ENCODE data around the gene PUM1.
A peak's percentile ranks its signal among the peaks of the same experiment; 100 is the strongest.

The PUM1 gene

DNA sequence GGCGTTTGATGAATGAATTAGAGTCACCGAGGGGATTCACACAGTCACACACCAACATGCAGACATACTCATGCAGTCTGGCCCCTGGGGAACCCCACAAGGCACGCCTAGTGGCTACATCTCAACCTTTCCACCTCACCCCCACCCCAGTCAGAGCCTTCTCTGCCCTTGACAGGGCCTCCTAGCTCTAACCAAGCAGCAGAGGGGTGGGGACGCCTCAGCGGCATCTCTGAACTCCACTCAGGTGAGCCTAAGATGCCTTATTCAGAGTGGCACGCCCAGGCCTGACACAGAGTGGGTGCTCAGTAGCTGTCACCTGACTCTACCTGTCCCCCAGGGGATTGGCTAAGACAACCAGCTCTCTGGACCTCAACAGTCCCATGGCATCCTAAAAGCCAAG, 153.3 kb downstream of the PUM1 start:
- DNase-seq (ENCODE audit: low read depth): no peak
- no peak overlapping the region for H3K4me3 ChIP-seq (ENCODE audit: low read length)
- TF ChIP-seq, protein P1, sequence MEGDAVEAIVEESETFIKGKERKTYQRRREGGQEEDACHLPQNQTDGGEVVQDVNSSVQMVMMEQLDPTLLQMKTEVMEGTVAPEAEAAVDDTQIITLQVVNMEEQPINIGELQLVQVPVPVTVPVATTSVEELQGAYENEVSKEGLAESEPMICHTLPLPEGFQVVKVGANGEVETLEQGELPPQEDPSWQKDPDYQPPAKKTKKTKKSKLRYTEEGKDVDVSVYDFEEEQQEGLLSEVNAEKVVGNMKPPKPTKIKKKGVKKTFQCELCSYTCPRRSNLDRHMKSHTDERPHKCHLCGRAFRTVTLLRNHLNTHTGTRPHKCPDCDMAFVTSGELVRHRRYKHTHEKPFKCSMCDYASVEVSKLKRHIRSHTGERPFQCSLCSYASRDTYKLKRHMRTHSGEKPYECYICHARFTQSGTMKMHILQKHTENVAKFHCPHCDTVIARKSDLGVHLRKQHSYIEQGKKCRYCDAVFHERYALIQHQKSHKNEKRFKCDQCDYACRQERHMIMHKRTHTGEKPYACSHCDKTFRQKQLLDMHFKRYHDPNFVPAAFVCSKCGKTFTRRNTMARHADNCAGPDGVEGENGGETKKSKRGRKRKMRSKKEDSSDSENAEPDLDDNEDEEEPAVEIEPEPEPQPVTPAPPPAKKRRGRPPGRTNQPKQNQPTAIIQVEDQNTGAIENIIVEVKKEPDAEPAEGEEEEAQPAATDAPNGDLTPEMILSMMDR (conservative IDR thresholded peaks at IDR 0.05; ENCODE audit: low read depth, low read length): no peak

DNA sequence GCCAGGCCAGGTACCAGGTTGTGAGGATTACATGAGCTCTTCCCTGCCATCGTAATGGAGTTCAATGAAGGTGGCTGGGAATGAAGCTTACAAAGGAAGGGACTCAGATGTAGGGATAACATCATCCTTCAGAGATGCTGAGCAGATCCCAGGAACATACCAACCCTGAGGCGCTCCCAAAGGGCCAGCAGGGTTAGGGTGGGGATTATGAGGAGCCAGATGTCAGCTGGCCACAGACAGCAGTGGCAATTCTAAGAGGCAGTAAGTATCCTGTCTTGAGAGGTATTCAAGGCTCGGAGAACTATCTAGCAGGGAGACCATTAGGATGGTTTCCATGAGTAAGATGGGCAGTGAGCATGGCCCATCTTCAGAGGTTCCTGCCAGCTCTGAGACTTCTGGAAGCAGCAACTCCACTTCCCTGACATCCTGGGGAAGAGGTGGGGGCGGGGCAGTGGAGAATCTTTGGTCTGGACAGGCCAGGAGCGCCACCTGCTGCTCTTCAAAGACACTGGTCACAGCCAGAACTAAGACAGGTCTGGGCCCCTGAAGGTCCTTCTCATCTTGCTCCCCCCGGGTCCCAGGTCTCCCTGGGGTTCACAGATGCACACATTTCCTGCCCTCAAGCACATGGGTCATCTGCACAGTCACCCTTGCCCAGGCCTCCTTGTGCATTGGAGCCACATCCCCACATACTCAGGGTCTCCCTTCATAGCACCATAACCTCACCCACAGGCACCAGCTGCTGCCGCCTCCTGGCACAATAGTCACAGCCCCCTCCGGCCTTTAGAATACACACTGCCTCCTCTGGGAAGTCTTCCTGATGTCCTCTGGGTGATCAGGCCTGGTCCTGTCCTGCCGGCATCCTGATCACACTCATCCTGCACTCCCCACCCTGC, 154.2 kb downstream of the PUM1 start:
- TF ChIP-seq, protein P1 (conservative IDR thresholded peaks at IDR 0.05; ENCODE audit: low read depth, low read length): peak; percentile 83
- no peak for DNase-seq (ENCODE audit: low read depth)
- no peak overlapping the region for H3K4me3 ChIP-seq (ENCODE audit: low read length)

DNA sequence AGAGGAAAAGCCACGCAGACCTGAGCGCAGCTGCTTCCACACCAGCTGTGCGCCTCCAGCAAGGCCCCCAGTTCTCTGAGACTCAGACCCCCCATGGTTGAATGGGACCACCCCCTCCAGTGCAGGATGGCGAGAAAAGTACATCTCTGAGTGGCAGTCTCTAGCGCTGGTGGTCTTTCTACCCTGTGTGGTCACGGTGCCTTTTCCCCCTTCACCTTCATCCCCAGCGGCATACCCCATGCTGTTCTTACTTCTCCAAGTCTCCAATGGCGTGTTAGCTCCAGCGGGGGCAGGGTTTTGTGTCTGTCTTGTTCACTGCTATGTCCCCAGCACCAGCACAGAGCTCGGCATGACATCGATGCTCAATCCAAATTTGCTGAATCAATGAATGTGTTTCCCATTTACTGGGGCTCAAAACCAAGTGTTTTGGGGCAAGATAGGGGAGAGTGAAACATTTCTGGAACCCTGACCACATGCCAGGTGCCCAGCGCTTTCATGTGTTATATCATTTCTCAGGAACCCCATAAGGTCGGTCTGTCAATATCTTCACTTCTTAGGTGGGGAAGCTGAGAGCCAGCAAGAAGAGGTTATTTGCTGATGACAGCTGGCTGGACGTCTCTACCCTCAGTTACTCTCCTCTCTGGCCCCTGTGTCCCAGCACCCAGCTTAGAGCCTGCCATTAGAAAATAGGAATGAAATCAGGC, 156.0 kb downstream of the PUM1 start:
- TF ChIP-seq, protein P1 (conservative IDR thresholded peaks at IDR 0.05; ENCODE audit: low read depth, low read length): no peak
- peak overlapping the region; percentile 42 for H3K4me3 ChIP-seq (ENCODE audit: low read length)
- no peak for DNase-seq (ENCODE audit: low read depth)

DNA sequence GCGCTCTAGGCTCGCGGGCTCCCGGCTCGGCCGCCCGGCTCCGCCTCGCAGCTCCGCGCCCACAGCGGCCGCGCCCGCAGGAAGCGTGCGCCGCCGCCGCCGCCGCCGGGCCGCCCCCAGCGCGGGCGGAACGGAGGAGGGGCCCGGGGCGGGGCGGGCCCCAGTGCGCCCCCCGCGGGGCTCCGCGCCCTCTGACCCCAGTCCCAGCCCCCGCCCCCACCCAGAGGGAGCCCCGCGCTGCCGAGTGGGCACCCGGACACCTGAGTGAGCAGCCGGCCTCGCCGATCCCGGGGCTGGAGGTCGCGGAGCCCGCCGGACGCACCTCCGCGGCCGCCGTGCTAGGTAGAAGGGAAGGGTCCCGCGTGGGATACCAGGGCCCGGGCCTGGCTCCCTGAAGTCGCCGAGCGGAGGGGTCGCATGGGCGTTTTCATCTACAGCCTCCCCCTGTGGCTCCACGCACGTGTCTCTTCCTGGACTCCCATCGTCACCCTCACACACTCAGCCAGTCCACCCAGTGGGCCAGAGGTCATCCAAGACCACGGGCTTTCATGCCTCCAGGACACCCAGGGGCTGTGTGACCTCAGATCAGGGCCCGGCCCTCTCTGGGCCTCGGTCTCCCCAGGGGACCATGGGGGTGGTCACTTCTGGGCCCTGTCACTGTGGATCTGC, 156.7 kb downstream of the PUM1 start, which contains the start of gene SDC3:
Gene SDC3, minus strand, starts transcription at position 63 of the 669 bp plus-strand sequence. CDS start 172 bp downstream, outside the sequence.
- TF ChIP-seq, protein P1 (conservative IDR thresholded peaks at IDR 0.05; ENCODE audit: low read depth, low read length): no peak
- DNase-seq (ENCODE audit: low read depth): no peak
- H3K4me3 ChIP-seq (ENCODE audit: low read length): peak within 1 kb of the TSS; percentile 52

DNA sequence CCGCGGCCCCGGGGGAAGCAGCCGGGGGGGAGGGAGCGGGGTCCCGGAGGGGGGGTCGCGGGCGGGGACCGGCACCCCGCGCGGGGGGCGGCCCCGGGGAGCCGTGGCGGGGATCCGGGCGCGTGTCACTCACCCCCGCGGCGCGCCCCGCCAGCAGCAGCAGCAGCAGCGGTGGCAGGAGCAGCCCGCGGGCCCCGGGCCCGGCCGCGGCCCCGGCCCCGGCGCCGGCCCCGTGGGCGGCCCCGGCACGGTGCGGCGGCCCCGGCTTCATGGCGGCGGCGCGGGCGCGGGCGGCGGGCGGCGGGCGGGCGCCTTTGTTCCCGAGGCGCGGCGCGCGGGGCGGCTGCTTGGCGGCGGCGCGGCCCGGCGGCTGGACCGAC, 157.2 kb downstream of the PUM1 start:
- H3K4me3 ChIP-seq (ENCODE audit: low read length): peak overlapping the region; percentile 52
- DNase-seq (ENCODE audit: low read depth): no peak
- TF ChIP-seq, protein P1 (conservative IDR thresholded peaks at IDR 0.05; ENCODE audit: low read depth, low read length): no peak

DNA sequence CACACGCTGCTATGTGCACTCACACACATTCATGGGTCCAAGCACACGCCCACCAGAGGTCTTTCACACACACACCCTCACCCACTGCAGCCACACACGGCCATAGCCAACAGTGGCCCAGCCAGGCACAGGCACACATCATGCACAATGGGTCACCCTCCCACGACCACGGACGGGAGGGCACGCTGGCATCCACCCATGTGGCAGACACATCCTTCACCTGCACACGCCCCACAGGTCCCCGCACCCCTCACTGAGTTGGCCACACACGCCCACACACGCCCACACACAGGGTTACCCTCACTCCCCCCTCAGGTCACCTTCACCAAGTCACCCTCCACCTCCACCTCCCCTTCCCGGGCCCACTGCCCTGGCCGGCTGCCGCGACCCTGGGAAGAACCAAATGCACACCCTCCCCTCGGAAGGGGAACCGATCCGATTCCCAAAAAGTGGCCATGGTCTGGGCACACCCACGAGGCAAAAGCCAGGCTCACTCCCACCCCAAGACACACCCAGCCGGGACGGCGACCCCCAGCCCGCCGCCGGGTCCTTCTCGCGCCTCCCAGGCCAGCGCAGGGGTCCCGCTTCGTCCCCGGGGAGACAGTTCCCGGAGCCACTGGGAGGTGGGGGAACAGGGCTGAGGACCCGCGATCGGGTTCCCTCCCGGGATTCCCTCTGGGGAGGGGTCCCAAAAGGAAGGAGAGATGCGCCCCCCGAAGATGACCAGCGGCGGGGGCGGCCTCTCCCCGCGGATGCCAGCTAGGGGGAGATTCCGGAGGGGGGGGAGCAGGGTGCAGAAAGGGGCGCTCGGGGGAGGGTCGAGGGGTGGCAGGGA, 157.8 kb downstream of the PUM1 start:
- peak overlapping the region; percentile 52 for H3K4me3 ChIP-seq (ENCODE audit: low read length)
- TF ChIP-seq, protein P1 (conservative IDR thresholded peaks at IDR 0.05; ENCODE audit: low read depth, low read length): no peak
- no peak for DNase-seq (ENCODE audit: low read depth)
